HG03139 (cell line): ENCODE results near the gene VAV1.
"Not testable (repeated sequence)": the region's sequence is repeated elsewhere in the genome, so short reads cannot be mapped to it uniquely, and the experiment has no call there.

Experiments
- ATAC-seq: cut with Tn5 transposase; IDR thresholded peaks from one replicate; pipeline ENCODE4 v1.9.1; 2021; ENCODE audit not compliant: unreplicated experiment

The VAV1 gene

GRCh38 chr19:6812612-6813011 is 40.1 kb downstream of the VAV1 start:
- no peak for ATAC-seq

- ATAC-seq, result no peak
These were observed 41.2 kb downstream of the VAV1 start for GRCh38 chr19:6813659-6814058.

- no peak for ATAC-seq
These were observed 44.7 kb downstream of the VAV1 start for GRCh38 chr19:6817179-6817578.

GRCh38 chr19:6818246-6818645 is 45.7 kb downstream of the VAV1 start:
- ATAC-seq, result no peak

- no peak for ATAC-seq
These were observed 46.8 kb downstream of the VAV1 start for GRCh38 chr19:6819323-6819722.

GRCh38 chr19:6820237-6820636 is 47.7 kb downstream of the VAV1 start:
- no peak for ATAC-seq

GRCh38 chr19:6821639-6822310 is 49.3 kb downstream of the VAV1 start:
- no peak for ATAC-seq

GRCh38 chr19:6822311-6822670 is 49.8 kb downstream of the VAV1 start:
- ATAC-seq, result no peak

- ATAC-seq, result no peak
These were observed 52.7 kb downstream of the VAV1 start for GRCh38 chr19:6825076-6825774.

- ATAC-seq, result no peak
These were observed 53.9 kb downstream of the VAV1 start for GRCh38 chr19:6826281-6826920.

GRCh38 chr19:6828306-6828697 is 55.8 kb downstream of the VAV1 start:
- ATAC-seq, result no peak

GRCh38 chr19:6828698-6829633 is 56.5 kb downstream of the VAV1 start:
- no peak for ATAC-seq

GRCh38 chr19:6829829-6830228 is 57.3 kb downstream of the VAV1 start:
- not testable (repeated sequence) for ATAC-seq

- not testable (repeated sequence) for ATAC-seq
These were observed 58.6 kb downstream of the VAV1 start for GRCh38 chr19:6831084-6831483.

GRCh38 chr19:6832412-6832811 is 59.9 kb downstream of the VAV1 start:
- ATAC-seq, result no peak

- ATAC-seq, result no peak
These were observed 60.8 kb downstream of the VAV1 start for GRCh38 chr19:6833166-6833790.

GRCh38 chr19:6834433-6834832 is 61.9 kb downstream of the VAV1 start:
- no peak for ATAC-seq

- no peak for ATAC-seq
These were observed 63.0 kb downstream of the VAV1 start for GRCh38 chr19:6835501-6835900.

GRCh38 chr19:6837525-6837924 is 65.0 kb downstream of the VAV1 start:
- ATAC-seq, result no peak

- ATAC-seq, result no peak
These were observed 65.7 kb downstream of the VAV1 start for GRCh38 chr19:6838062-6838655.
